TTC549 (cell line): ENCODE data around the gene SUMO4.
"Not testable (repeated sequence)": the region's sequence is repeated elsewhere in the genome, so short reads cannot be mapped to it uniquely, and the experiment has no call there.

ENCODE experiments used
- FAIRE-seq: peaks from 2 replicates; lab custom pipeline; 2012; peaks lifted over from hg19 to GRCh38; lab: Jason Lieb, UNC

The SUMO4 gene

DNA sequence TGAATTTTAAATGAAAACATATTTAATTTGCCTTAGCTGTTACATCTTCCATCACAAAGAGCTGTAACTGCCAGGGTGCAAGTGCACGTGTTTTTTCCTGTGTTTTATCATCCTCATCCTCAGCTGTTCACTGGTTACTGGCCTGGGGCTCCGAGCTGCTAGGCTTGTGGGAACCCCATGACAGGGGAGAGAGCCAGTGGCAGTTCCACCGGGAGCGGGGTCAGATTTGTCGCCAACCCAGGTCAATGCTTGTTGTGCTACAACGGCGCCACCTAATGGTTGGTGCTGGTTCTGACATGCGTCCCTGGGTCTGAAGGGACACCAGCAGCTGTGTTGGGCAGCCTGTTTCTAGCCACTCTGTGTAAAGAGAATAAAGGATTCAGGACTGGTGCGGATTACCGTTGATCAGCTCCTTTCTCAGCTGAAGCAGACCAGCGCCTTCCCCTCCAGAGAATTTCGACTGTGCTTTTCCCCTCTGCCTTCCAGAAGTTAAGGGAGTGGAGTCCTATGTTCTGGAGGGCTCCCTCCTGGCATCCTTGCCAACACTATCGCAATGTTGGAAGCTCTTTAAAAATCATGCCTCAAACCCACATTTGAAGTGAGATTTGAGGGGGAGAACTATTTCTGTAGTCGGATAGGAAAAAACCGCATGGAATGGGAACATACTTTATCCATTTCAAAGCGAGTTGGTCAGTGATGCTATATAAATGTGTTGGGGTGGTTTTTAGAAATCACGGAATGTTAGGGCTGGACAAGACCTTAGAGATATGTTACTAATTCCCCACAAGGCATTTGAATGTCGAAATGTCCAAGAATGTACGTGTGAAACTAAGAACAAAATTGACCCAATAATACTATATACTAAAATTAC, 32.1 kb downstream of the SUMO4 start:
- no peak for FAIRE-seq

DNA sequence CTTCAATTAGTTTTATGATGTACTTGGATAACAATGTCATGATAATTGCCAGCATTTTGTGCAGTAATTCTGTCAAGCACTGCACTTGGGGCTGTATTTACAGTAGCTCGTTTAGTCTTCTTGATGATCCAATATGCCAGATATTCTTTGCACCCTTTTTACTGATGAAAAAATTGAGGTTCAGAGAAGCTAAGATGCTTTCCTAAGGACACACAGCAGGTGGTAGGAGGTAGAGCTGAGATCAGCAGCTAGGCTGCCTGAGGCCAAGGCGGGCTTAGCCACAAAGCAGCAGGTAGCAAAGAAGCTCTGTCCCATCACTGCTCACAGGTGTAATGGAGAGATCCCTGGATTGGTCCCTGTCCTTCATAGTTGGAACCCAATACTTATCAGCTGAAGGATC, 33.3 kb downstream of the SUMO4 start:
- FAIRE-seq: no peak

DNA sequence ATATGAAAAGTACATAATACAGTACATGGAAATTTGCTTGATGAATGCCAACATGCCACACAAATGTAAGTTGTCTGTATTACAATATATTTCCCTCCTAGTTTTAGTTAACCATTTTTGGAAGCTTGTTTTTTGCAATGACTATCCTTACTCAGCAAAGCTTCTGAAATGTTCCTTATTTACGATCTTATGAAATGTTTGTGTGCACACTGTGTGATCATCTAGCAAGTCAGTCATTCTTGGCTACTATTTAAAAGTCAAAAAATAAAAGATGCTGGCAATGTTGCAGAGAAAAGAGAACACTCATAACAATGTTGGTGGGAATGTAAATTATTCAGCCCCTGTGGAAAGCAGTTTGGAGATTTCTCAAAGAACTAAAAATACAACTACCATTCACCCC, 33.8 kb downstream of the SUMO4 start:
- no peak for FAIRE-seq

DNA sequence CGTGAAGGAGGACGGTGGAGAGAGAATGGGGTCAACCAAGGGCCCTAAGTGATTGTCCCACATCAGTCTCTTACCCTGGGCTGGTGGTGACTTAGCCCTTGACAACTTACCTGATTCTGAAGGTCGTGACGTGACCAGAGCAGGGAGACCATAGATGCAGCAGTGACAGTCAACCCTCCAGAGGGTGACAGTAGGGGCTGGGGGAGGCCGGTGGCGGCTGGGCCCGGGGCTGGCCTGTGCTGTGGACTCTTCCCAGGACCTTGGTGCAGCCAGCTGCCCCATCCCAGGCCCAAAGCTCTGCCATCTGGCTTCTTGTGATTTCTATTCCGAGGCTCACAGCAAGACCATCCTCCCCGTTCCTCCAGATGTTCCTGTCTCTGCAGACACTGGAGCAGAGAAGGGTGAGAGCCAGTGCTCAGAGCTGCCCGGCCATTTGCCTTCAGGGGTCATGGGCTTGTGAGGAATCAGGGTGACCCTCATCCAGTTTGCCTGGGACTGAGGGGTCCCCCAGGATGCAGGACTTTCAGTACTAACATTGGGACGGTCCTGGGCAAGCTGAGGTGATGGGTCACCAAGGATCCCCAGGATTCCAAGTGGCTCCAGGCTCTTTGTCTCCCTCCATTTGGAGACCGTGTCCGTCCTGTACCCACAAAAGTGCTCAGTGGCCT, 36.0 kb downstream of the SUMO4 start:
- no peak for FAIRE-seq

DNA sequence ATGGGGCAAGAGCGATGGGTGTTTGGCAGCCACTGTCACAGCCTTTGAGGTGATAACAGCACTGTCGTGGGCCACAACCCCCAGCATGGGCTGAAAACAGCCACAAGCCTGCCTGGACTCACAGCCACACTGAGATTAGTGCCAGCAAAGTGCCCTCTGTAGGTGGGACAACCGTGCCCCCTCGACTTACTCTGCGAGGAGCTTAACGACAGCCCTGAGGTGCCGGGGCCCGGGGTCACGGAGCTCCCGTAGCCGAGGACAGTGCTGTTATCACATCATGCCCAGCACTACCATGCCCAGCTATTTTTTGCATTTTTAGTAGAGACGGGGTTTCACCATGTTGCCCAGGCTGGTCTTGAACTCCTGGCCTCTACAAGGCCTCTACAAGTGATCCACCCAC, 36.6 kb downstream of the SUMO4 start:
- no peak for FAIRE-seq

DNA sequence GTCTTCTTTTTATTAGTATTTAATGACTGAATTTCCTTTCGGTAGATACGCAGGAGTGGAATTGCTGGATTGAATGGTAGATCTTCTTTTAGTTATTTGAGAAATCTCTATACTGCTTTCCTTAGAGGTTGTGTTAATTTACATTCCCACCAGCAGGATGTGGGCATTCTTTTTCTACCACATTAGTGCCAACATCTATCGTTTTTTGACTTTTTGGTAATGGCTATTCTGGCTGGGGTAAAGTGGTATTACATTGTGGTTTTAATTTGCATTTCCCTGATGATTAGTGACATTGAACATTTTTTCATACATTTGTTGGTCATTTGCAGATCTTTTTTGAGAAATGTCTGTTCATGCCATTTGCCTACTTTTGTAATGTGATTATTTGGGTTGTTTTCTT, 37.1 kb downstream of the SUMO4 start:
- no peak for FAIRE-seq

DNA sequence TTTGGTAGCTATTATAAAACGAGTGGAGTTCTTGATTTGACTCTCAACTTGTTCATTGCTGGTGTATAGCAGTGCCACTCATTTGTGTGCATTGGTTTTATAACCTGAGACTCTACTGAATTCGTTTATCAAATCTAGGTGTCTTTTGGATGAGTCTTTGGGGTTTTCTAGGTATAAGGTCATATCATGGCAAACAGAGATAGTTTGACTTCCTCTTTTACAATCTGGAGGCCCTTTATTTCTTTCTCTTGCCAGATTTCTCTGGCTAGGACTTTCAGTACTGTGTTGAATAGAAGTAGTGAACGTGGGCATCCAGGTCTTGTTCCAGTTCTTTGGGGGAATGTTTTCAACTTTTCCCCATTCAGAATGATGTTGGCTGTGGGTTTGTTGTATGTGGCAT, 38.8 kb downstream of the SUMO4 start:
- FAIRE-seq: no peak

DNA sequence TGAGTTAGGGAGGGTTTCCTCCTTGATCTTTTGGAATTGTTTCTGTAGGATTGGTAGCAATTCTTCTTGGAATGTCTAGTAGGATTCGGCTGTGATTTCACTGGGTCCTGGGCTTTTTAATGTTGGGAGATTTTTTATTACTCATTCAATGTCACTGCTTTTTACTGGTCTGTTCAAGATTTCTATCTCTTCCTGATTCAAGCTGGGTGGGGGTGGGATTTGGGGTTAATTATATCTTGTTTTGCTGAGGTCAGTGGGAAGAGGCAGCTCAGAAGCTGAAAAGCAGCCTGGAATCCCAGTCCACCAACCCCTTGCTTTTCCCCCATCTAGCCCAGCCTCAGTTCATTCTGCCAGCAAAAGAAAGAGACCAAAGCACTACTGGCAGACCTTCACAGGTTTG, 39.6 kb downstream of the SUMO4 start:
- no peak for FAIRE-seq

DNA sequence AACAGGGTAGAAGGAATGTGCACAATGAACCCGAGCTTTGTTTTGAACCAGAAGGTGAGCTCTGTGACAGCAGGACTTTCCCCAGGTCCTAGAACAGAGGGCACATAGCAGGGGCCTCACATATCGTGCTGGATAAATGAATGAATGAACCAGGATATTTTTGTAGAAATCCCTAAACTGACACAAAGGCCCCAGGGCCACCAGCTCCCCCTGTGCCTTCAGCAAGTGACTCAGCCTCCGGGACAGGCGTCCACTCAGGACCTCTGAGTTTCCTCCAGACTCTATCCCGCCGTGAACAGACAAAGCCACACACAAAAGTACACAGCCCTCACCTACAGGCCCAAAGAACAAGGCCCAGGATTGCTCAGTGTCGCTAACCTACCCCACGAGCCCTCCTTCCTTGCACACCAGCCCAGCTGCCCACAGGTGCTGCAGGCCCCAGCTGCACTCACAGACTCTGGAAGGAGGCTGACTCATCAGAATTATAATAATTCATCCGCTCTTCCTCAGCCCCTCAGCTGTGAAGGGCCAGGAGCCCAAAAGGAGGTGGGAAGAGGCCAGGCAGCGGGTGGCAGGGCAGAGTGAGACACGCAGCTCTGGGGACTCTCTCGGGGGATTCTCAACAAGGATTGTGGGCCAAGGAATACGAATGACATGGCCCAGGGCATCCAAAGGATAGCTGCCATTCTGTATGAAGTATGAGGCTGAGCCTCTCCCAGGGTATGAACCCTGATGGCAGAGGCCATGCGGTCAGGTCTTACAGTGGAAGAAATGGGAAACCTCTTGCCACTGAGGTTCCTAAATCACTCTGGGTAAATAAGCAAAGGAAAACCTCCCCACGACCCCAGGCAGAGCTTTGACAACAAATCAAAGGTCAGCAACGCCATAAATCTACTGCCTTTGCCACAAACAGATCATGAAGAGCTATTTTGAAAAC, 40.9 kb downstream of the SUMO4 start:
- FAIRE-seq: no peak

DNA sequence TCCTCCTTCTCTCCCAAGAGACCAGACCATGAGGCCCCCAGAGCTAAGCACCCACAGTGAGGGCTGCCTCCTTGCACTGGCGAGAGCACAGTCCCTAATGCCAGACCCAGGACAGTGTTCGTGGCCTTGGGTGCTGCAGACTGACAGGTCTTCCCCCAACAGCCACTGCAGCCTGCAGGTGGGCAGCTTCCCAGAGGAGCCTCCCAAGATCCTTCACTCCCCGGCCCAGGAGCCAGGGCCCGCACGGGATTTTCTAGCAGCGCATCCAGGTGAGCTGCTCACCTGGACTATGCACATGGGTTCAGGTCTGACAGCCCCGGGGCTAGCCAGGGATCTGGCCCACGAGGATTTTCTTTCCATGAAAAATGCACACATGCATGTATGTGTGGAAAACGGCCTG, 41.7 kb downstream of the SUMO4 start:
- FAIRE-seq: no peak

DNA sequence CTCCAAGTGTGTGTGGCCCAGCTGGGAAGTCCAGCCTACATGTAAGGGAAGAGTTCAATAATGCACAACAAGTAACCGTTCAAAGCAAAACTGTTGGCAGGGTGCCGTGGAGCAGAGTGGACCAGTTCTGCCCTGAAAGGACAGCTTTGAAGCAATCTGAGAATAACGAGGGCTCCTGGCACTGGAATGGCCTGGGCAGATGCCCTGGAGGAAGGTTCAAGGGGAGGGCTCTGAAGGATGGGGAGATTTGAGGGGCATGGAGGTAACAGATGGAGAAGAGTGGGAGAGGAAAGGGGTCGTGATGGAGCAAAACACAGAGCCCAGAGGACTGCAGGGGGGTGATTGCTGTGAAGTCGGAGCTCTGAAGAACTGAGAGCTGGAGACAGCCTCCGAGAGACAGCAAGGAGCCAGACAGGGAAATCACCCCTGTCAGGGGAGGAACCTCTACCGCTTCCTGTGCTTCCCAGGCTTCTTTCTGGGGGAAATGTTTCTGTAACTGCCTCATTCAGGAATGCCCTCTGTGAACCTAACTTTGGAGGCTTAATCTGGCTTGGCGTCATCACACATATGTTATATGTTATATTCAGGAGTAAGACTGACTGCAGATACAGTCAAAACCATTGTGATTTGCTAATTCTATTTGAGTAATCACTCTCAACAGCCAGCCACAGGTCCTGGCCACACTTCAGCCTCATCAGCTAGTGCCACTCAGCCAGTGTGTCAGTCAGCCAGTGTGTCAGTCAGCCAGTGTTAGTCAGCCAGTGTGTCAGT, 43.5 kb downstream of the SUMO4 start:
- no peak for FAIRE-seq

DNA sequence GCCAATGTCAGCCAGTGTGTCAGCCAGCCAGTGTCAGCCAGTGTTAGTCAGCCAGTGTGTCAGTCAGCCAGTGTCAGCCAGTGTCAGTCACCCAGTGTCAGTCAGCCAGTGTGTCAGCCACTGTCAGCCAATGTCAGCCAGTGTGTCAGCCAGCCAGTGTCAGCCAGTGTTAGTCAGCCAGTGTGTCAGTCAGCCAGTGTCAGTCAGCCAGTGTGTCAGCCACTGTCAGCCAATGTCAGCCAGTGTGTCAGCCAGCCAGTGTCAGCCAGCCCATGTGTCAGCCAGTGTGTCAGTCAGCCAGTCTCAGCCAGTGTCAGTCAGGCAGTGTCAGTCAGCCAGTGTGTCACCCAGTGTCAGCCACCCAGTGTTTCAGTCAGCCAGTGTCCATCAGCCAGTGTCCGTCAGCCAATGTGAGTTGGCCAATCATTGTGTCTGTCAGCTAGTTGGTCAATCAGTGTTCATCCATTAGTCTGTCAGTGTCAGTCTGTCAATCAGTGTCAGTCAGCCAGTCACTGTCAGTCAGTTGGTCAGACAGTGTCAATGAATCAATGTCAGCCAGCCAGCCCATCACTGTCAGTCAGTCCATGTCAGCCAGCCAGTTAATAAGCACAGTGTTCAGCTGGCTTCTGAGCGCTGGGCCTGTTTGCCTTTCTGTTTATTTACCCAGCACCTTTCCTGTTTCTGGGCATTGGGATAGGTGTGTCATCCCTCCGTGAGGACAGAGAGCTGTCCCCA, 44.5 kb downstream of the SUMO4 start:
- FAIRE-seq: not testable (repeated sequence)

DNA sequence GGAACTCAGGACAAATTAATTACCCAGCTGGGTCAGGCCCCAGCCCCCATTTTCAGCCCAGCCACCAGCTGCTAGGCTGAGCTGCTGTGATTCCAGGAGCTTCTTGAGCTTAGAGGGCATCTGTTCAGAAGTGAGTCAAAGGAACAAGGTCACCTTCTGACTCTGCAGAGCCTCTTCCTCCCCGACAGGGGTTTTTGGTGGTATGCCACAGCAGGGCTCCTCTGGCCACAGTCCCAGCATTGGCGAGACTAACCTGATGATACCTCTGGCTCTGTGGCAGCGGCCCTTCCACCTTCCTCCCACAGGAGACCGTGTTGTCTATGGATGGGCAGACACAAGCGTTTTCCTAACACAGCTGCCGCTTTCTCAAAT, 45.0 kb downstream of the SUMO4 start:
- no peak for FAIRE-seq

DNA sequence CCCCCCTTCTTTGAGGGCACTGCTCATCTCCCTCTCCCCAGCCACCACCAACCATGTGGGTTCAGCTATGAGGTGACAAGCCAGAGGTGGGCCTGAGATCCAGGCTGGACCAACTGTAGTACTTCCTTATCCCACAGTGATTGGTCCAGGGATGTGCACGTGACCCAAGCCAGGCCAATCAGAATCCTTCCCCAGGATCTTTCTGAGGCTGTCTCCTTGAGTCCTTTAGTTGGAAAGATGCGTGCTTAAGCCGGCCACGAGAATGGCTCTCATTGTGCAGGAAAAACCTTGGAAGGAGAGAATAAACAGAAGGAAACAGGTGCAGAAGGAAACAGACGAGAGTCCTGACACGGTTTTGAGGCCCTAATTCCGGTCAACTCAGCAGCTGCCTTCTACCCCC, 45.5 kb downstream of the SUMO4 start:
- no peak for FAIRE-seq

DNA sequence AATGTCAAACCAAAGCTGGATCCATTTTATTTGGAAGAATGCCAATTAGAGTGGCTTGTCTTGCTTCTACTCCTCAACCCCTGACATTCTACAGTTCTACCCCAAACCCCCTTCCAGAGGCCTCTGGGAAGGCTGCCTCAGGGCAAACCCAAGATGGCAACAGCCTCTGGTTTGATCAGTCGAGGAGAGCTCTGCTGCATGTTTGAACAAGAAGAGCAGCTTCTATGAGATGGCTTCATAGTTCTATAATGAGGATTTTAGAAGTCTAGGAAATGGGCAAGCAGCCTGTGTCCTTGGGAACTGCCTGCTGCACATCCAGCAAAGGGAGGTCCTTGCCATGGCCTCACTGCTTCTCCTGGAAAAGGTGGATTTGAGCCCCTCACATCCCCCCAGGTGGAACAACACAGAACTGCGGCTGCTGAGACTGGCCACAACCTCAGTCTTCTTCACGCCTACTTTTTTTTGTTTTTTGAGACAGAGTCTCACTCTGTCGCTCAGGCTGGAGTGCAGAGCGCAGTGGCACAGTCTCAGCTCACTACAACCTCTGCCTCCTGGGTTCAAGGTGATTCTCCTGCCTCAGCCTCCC, 46.8 kb downstream of the SUMO4 start:
- FAIRE-seq: no peak

DNA sequence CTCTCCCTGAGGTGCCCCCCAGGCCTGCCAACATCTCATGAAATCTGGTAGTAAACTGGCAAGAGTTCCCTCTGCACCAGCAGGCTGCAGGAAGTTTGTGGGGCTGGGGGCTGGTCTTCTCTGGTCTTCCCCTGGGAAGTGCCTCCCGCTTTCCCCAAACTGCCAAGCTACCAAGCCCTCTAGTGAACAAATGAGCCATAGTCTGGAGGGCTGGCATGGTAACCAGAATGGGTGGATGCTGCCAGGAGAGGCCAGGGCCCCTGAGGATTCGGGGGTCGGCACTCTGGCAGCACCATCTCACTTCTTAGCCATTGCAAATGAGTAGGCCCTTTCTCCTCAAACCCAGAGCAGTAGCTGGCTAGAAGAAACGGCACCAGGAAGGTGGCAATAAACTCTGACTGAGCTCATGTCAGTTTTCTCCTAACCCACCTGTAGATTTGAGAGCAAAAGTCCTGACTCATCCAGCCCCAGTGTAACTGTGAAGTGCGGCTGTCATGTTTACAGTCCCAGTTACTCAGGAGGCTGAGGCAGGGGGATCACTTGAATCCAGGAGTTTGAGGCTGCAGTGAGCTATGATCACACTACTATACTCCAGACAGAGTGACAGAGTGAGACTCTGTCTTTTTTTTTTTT, 48.9 kb downstream of the SUMO4 start:
- FAIRE-seq: no peak

DNA sequence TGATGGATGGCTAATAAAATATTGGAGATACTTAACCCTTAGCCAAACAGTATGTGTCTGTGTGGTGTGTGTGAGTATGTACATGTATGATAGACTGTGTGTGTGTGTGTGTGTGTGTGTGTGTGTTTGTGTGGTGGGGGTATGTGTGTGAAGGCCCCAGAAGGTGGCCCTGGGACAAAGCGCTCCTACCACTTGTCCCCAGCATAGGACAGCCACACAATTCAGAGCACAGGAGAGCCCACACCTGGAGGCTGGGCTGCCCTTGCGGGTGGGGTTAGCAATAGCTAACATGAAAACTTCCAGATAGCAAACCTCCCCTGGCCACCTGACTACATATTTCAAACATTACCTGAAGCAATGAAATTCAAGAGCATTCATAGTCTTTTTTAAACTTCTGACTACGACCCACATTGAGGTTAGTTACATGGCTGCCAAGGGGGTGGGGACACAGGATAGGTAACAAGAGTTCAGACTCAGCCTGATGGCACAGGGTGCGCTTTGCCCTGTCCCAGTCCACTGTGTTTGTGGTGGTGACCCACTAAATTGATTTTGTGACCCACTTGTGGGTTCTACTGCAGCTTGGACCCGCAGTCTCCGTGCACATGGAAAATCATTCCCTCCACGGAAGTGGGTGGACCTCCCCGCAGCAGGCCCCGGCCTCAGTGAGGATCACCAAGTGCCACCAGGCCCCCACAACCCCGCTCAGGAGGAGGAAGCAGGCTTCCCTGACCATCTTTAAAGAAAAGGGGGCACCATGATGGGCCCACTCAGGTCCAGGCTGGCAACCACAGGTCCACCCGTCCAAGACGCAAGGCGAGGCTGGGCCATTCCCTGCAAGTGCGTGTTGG, 50.0 kb downstream of the SUMO4 start:
- no peak for FAIRE-seq
